HG02623 (cell line): Measurements from ENCODE around the gene EEF1A2.

ENCODE experiments used
- ATAC-seq: cut with Tn5 transposase; IDR thresholded peaks from one replicate; pipeline ENCODE4 v1.9.1; 2021; ENCODE audit warnings: moderate library complexity; ENCODE audit not compliant: unreplicated experiment

Gene EEF1A2

GRCh38 chr20:63457737-63458136 is 41.1 kb downstream of the EEF1A2 start:
- no peak for ATAC-seq

- ATAC-seq: no peak
Measured at GRCh38 chr20:63456429-63457284, 42.2 kb downstream of the EEF1A2 start.

- no peak for ATAC-seq
Measured at GRCh38 chr20:63455568-63455859, 43.4 kb downstream of the EEF1A2 start.

- ATAC-seq: no peak
Measured at GRCh38 chr20:63454731-63455567, 43.9 kb downstream of the EEF1A2 start.

GRCh38 chr20:63452821-63453523 is 45.9 kb downstream of the EEF1A2 start:
- ATAC-seq: no peak

- ATAC-seq: no peak
Measured at GRCh38 chr20:63452341-63452740, 46.5 kb downstream of the EEF1A2 start.

GRCh38 chr20:63451821-63452220 is 47.1 kb downstream of the EEF1A2 start:
- no peak for ATAC-seq

GRCh38 chr20:63449796-63450730 is 48.8 kb downstream of the EEF1A2 start:
- no peak for ATAC-seq

- no peak for ATAC-seq
Measured at GRCh38 chr20:63449025-63449424, 49.9 kb downstream of the EEF1A2 start.

- no peak for ATAC-seq
Measured at GRCh38 chr20:63448031-63448430, 50.9 kb downstream of the EEF1A2 start.

- ATAC-seq: no peak
Measured at GRCh38 chr20:63447320-63447719, 51.6 kb downstream of the EEF1A2 start.

- ATAC-seq: no peak
Measured at GRCh38 chr20:63446216-63447024, 52.5 kb downstream of the EEF1A2 start.

GRCh38 chr20:63445075-63445734 is 53.7 kb downstream of the EEF1A2 start:
- no peak for ATAC-seq

GRCh38 chr20:63444548-63444947 is 54.3 kb downstream of the EEF1A2 start:
- ATAC-seq: no peak

- ATAC-seq: no peak
Measured at GRCh38 chr20:63443606-63444395, 55.1 kb downstream of the EEF1A2 start.

GRCh38 chr20:63442100-63442493 is 56.8 kb downstream of the EEF1A2 start:
- no peak for ATAC-seq

- ATAC-seq: peak; percentile 50
Measured at GRCh38 chr20:63441136-63442099, 57.5 kb downstream of the EEF1A2 start.
